HEK293T (cell line): Measurements from ENCODE around the gene MYCBPAP.

Experiments
- CTCF ChIA-PET: fragments of 350-600 bp; formaldehyde crosslinking; extraction: SDS; loops from one replicate; lab custom pipeline; 2021; ENCODE audit warnings: antibody characterized with exemption, inconsistent platforms; lab: Yijun Ruan, JAX
- POLR2A ChIA-PET: fragments of 350-600 bp; formaldehyde crosslinking; extraction: SDS; loops from one replicate; lab custom pipeline; 2020; ENCODE audit warnings: antibody characterized with exemption, inconsistent platforms; lab: Yijun Ruan, JAX
- DNase-seq: peaks from one replicate; pipeline ENCODE4 v3.0.0; 2012; ENCODE audit warnings: mixed read lengths; ENCODE audit errors: extremely low spot score
- ARNT ChIP-seq: fragments of 450-650 bp; IDR thresholded peaks from 2 replicates; pipeline ENCODE4 v1.6.1; 2017; ENCODE audit warnings: mild to moderate bottlenecking
- BHLHE40 ChIP-seq: fragments of 450-650 bp; IDR thresholded peaks from 2 replicates; pipeline ENCODE4 v1.6.1; 2016; ENCODE audit warnings: mild to moderate bottlenecking, moderate library complexity, borderline replicate concordance
- CTBP1 ChIP-seq: fragments of 450-650 bp; IDR thresholded peaks from 2 replicates; pipeline ENCODE4 v1.6.1; 2016; ENCODE audit warnings: borderline replicate concordance
- ELF4 ChIP-seq: fragments of 450-650 bp; IDR thresholded peaks from 2 replicates; pipeline ENCODE4 v1.6.1; 2017; ENCODE audit warnings: antibody characterized with exemption
- FOXA1 ChIP-seq: fragments of 450-650 bp; IDR thresholded peaks from 2 replicates; pipeline ENCODE4 v1.6.1; 2016; ENCODE audit warnings: mild to moderate bottlenecking
- FOXK2 ChIP-seq: fragments of 450-650 bp; IDR thresholded peaks from 2 replicates; pipeline ENCODE4 v1.6.1; 2016; ENCODE audit warnings: mild to moderate bottlenecking
- FOXM1 ChIP-seq: fragments of 450-650 bp; IDR thresholded peaks from 2 replicates; pipeline ENCODE4 v1.6.1; 2017; ENCODE audit warnings: mild to moderate bottlenecking, borderline replicate concordance
- HDGF ChIP-seq: fragments of 450-650 bp; IDR thresholded peaks from 2 replicates; pipeline ENCODE4 v1.6.1; 2017; ENCODE audit warnings: antibody characterized with exemption, borderline replicate concordance
- L3MBTL2 ChIP-seq: fragments of 450-650 bp; conservative IDR thresholded peaks from 2 replicates; pipeline ENCODE4 v1.6.1; 2016; ENCODE audit warnings: mild to moderate bottlenecking
- LEF1 ChIP-seq: fragments of 450-650 bp; IDR thresholded peaks from 2 replicates; pipeline ENCODE4 v1.6.1; 2017; ENCODE audit warnings: mild to moderate bottlenecking, borderline replicate concordance
- NFRKB ChIP-seq: fragments of 450-650 bp; IDR thresholded peaks from 2 replicates; pipeline ENCODE4 v1.6.1; 2016; ENCODE audit warnings: mild to moderate bottlenecking, moderate library complexity
- PKNOX1 ChIP-seq: fragments of 450-650 bp; IDR thresholded peaks from 2 replicates; pipeline ENCODE4 v1.6.1; 2016
- SP1 ChIP-seq: fragments of 450-650 bp; IDR thresholded peaks from 2 replicates; pipeline ENCODE4 v1.6.1; 2017
- SUZ12 ChIP-seq: fragments of 450-650 bp; IDR thresholded peaks from 2 replicates; pipeline ENCODE4 v1.6.1; 2016; ENCODE audit warnings: mild to moderate bottlenecking
- TARDBP ChIP-seq: fragments of 450-650 bp; IDR thresholded peaks from 2 replicates; pipeline ENCODE4 v1.6.1; 2016
- ZNF384 ChIP-seq: fragments of 450-650 bp; IDR thresholded peaks from 2 replicates; pipeline ENCODE4 v1.6.1; 2016

The MYCBPAP gene

GRCh38 chr17:50511058-50511457, 2.8 kb downstream of the MYCBPAP start:
- CTCF ChIA-PET = interaction anchor here (1.1 kb wide), 1 partner anchor 9 kb away, joined by 6 read pairs; no protein-coding TSS in a partner anchor
- DNase-seq = no peak
- TF ChIP-seq ARNT (no peak), NFRKB (no peak), LEF1 (no peak), L3MBTL2 (no peak), BHLHE40 (no peak), HDGF (no peak), ZNF384 (no peak)
- POLR2A ChIA-PET = no interaction called here

GRCh38 chr17:50513495-50513894, 5.3 kb downstream of the MYCBPAP start:
- ChIA-PET CTCF (no interaction called here), POLR2A (interaction anchor here (0.7 kb wide), 1 partner anchor 8 kb away, joined by 3 read pairs; no protein-coding TSS in a partner anchor)
- TF ChIP-seq ZNF384 (no peak), TARDBP (no peak), SP1 (no peak), FOXM1 (no peak), LEF1 (no peak), ELF4 (no peak), SUZ12 (no peak), FOXA1 (no peak), BHLHE40 (no peak), NFRKB (no peak), L3MBTL2 (no peak), PKNOX1 (no peak), FOXK2 (no peak), CTBP1 (no peak), HDGF (no peak)
- no peak for DNase-seq

GRCh38 chr17:50514388-50514787, 6.1 kb downstream of the MYCBPAP start:
- ChIA-PET POLR2A (interaction anchor here (0.5 to 1.6 kb wide), 2 partner anchors 21 to 35 kb away, joined by 3 to 6 read pairs; no protein-coding TSS in a partner anchor), CTCF (interaction anchor here (2.5 kb wide), 1 partner anchor 13 kb away, joined by 11 read pairs; no protein-coding TSS in a partner anchor)
- DNase-seq = no peak
- TF ChIP-seq HDGF (no peak), BHLHE40 (no peak), ELF4 (no peak), CTBP1 (no peak), SUZ12 (no peak), SP1 (no peak), PKNOX1 (no peak), NFRKB (no peak), TARDBP (no peak), L3MBTL2 (no peak)

- ChIA-PET POLR2A (interaction anchor here (0.5 to 1.6 kb wide), 2 partner anchors 21 to 36 kb away, joined by 3 to 6 read pairs; no protein-coding TSS in a partner anchor), CTCF (interaction anchor here (0.6 to 2.5 kb wide), 4 partner anchors 9 to 36 kb away, joined by 3 to 11 read pairs (median 4); no protein-coding TSS in a partner anchor)
These were observed 6.9 kb downstream of the MYCBPAP start for GRCh38 chr17:50514936-50515702.

GRCh38 chr17:50517011-50517410, 8.8 kb downstream of the MYCBPAP start:
- DNase-seq = no peak
- no peak for TF ChIP-seq FOXA1
- no peak for TF ChIP-seq NFRKB
- no peak for TF ChIP-seq SP1
- no peak for TF ChIP-seq ZNF384
- TF ChIP-seq FOXM1 = no peak
- TF ChIP-seq LEF1 = no peak
- no peak for TF ChIP-seq PKNOX1
- no peak for TF ChIP-seq SUZ12
- no peak for TF ChIP-seq HDGF
- no peak for TF ChIP-seq ARNT
- ChIA-PET POLR2A (no interaction called here), CTCF (interaction anchor here (0.7 to 1.0 kb wide), 3 partner anchors 33 to 570 kb away, joined by 3 read pairs; no protein-coding TSS in a partner anchor)

More at GRCh38 chr17:50514936-50515702, 6.9 kb downstream of the MYCBPAP start:
- no peak for TF ChIP-seq PKNOX1
- no peak for TF ChIP-seq SP1
- no peak for TF ChIP-seq ELF4
- no peak for TF ChIP-seq L3MBTL2
- TF ChIP-seq NFRKB = no peak
- no peak for TF ChIP-seq ZNF384
- no peak for TF ChIP-seq BHLHE40
- TF ChIP-seq FOXA1 = no peak
- TF ChIP-seq FOXK2 = no peak
- no peak for TF ChIP-seq HDGF
- TF ChIP-seq TARDBP = no peak
- TF ChIP-seq SUZ12 = no peak
- TF ChIP-seq CTBP1 = no peak
- TF ChIP-seq LEF1 = no peak
- no peak for TF ChIP-seq FOXM1
- no peak for DNase-seq
